ENCODE data around the gene CFAP90. TPM values are rescaled to one million over a fixed set of nuclear protein-coding genes. Genes with fewer than 3 reads are reported as not detected.

CFAP90 gene
- total and polyA plus RNA-seq, 4 donors, result 13.0 to 29.8 (median 15.6) TPM

GRCh38 chr5:7794311-7794710, 56.6 kb downstream of the CFAP90 start:
- Histone ChIP-seq H3K4me1 (ENCODE audit: control insufficient read depth in 5 of 5, insufficient read depth in 5 of 5, low read length in 5 of 5) (no peaks in the 10 kb centered on the region), H3K9ac (ENCODE audit: insufficient read depth in 1 of 2, low read length in 2 of 2) (no peak overlapping the region), H3K9me3 (ENCODE audit: control insufficient read depth in 4 of 4, insufficient read depth in 3 of 4, low read length in 3 of 4) (peaks cover 0 to 2% (median 0%) of the 10 kb centered on the region in 4 donors), H3K4me3 (no peak overlapping the region), H3K27ac (ENCODE audit: low read depth in 1 of 2, low read length in 1 of 2) (no peak overlapping the region), H3K36me3 (ENCODE audit: control insufficient read depth in 4 of 4, insufficient read depth in 4 of 4, low read length in 4 of 4) (no peaks in the 10 kb centered on the region), H3K27me3 (ENCODE audit: control insufficient read depth in 3 of 3, insufficient read depth in 3 of 3, low read length in 2 of 3) (no peaks in the 10 kb centered on the region)
- peak in 1 of 3 donors; percentile 12 for DNase-seq
- 48 to 66% methylated on average over 5 of the region's 5 CpGs for WGBS, 2 donors
- no peak for ATAC-seq (ENCODE audit: insufficient read depth, low FRiP score)
- TF ChIP-seq CTCF (IDR thresholded peaks at IDR 0.05; ENCODE audit: control extremely low read depth, extremely low read depth), result no peak

GRCh38 chr5:7793895-7794294, 57.0 kb downstream of the CFAP90 start:
- peaks cover 0 to 2% (median 0%) of the 10 kb centered on the region in 4 donors for H3K9me3 ChIP-seq (ENCODE audit: control insufficient read depth in 4 of 4, insufficient read depth in 3 of 4, low read length in 3 of 4)
- no peak for TF ChIP-seq CTCF (IDR thresholded peaks at IDR 0.05; ENCODE audit: control extremely low read depth, extremely low read depth)
- no peaks in the 10 kb centered on the region for H3K27me3 ChIP-seq (ENCODE audit: control insufficient read depth in 3 of 3, insufficient read depth in 3 of 3, low read length in 2 of 3)
- no peaks in the 10 kb centered on the region for H3K4me1 ChIP-seq (ENCODE audit: control insufficient read depth in 5 of 5, insufficient read depth in 5 of 5, low read length in 5 of 5)
- 78 to 85% methylated on average over 5 of the region's 5 CpGs for WGBS, 2 donors
- no peak overlapping the region for H3K4me3 ChIP-seq
- no peaks in the 10 kb centered on the region for H3K36me3 ChIP-seq (ENCODE audit: control insufficient read depth in 4 of 4, insufficient read depth in 4 of 4, low read length in 4 of 4)
- no peak for ATAC-seq (ENCODE audit: insufficient read depth, low FRiP score)
- no peak overlapping the region for H3K27ac ChIP-seq (ENCODE audit: low read depth in 1 of 2, low read length in 1 of 2)
- H3K9ac ChIP-seq (ENCODE audit: insufficient read depth in 1 of 2, low read length in 2 of 2), result no peak overlapping the region
- DNase-seq, result no peak

GRCh38 chr5:7789567-7789966, 61.4 kb downstream of the CFAP90 start:
- H3K36me3 ChIP-seq (ENCODE audit: control insufficient read depth in 4 of 4, insufficient read depth in 4 of 4, low read length in 4 of 4), result no peaks in the 10 kb centered on the region
- no peak for TF ChIP-seq CTCF (IDR thresholded peaks at IDR 0.05; ENCODE audit: control extremely low read depth, extremely low read depth)
- H3K4me1 ChIP-seq (ENCODE audit: control insufficient read depth in 5 of 5, insufficient read depth in 5 of 5, low read length in 5 of 5), result no peaks in the 10 kb centered on the region
- no peaks in the 10 kb centered on the region for H3K9me3 ChIP-seq (ENCODE audit: control insufficient read depth in 4 of 4, insufficient read depth in 3 of 4, low read length in 3 of 4)
- no peaks in the 10 kb centered on the region for H3K27me3 ChIP-seq (ENCODE audit: control insufficient read depth in 3 of 3, insufficient read depth in 3 of 3, low read length in 2 of 3)
- H3K27ac ChIP-seq (ENCODE audit: low read depth in 1 of 2, low read length in 1 of 2), result no peak overlapping the region
- no peak for DNase-seq
- no peak overlapping the region for H3K4me3 ChIP-seq
- H3K9ac ChIP-seq (ENCODE audit: insufficient read depth in 1 of 2, low read length in 2 of 2), result no peak overlapping the region
- ATAC-seq (ENCODE audit: insufficient read depth, low FRiP score), result no peak
- 86 to 87% methylated on average over 7 of the region's 7 CpGs for WGBS, 2 donors

GRCh38 chr5:7787770-7788169, 63.2 kb downstream of the CFAP90 start:
- Histone ChIP-seq H3K36me3 (ENCODE audit: control insufficient read depth in 4 of 4, insufficient read depth in 4 of 4, low read length in 4 of 4) (no peaks in the 10 kb centered on the region), H3K9me3 (ENCODE audit: control insufficient read depth in 4 of 4, insufficient read depth in 3 of 4, low read length in 3 of 4) (no peaks in the 10 kb centered on the region), H3K9ac (ENCODE audit: insufficient read depth in 1 of 2, low read length in 2 of 2) (no peak overlapping the region), H3K4me1 (ENCODE audit: control insufficient read depth in 5 of 5, insufficient read depth in 5 of 5, low read length in 5 of 5) (no peaks in the 10 kb centered on the region), H3K27me3 (ENCODE audit: control insufficient read depth in 3 of 3, insufficient read depth in 3 of 3, low read length in 2 of 3) (no peaks in the 10 kb centered on the region), H3K4me3 (no peak overlapping the region), H3K27ac (ENCODE audit: low read depth in 1 of 2, low read length in 1 of 2) (no peak overlapping the region)
- TF ChIP-seq CTCF (IDR thresholded peaks at IDR 0.05; ENCODE audit: control extremely low read depth, extremely low read depth), result no peak
- DNase-seq (no peak), ATAC-seq (ENCODE audit: insufficient read depth, low FRiP score) (no peak)
- WGBS, 2 donors, result 85 to 89% methylated on average over 3 of the region's 3 CpGs

Data from lung (tissue), 12 donors.